Aorta (tissue), 5 donors: ENCODE data around the gene HPGDS. TPM values are rescaled to one million over a fixed set of nuclear protein-coding genes. Genes with fewer than 3 reads are reported as not detected.
"Not testable (repeated sequence)": the region's sequence is repeated elsewhere in the genome, so short reads cannot be mapped to it uniquely, and the experiment has no call there.

Source experiments
- ATAC-seq: fragments of 200-7000 bp; cut with Tn5 transposase; one replicate; pipeline ENCODE4 v1.9.1; 2022; ENCODE audit warnings: moderate library complexity; ENCODE audit not compliant: low FRiP score
- DNase-seq, 2 donors: peaks; one replicate each; pipeline ENCODE4 v3.0.0-alpha.2; 2020
- H3K27ac ChIP-seq, 2 donors: one replicate each; pipeline ENCODE4 v1.5.1; 2013; ENCODE audit warnings: low read length in 2 of 2, mild to moderate bottlenecking in 2 of 2, moderate library complexity in 2 of 2, control low read depth in 1 of 2, inconsistent platforms in 1 of 2, low read depth in 1 of 2
- H3K27me3 ChIP-seq, 2 donors: one replicate each; pipeline ENCODE4 v1.6.1; 2013; ENCODE audit warnings: control low read depth in 1 of 2, low read length in 1 of 2, mild to moderate bottlenecking in 1 of 2, moderate library complexity in 1 of 2; ENCODE audit not compliant: insufficient read depth in 2 of 2, control insufficient read depth in 1 of 2
- H3K36me3 ChIP-seq, 2 donors: one replicate each; pipeline ENCODE4 v1.6.1; 2013; ENCODE audit warnings: control low read depth in 1 of 2, low read length in 1 of 2, mild to moderate bottlenecking in 1 of 2; ENCODE audit not compliant: insufficient read depth in 2 of 2, control insufficient read depth in 1 of 2
- H3K4me1 ChIP-seq, 2 donors: one replicate each; pipeline ENCODE4 v1.6.1; 2013; ENCODE audit warnings: low read length in 2 of 2, control low read depth in 1 of 2, mild to moderate bottlenecking in 1 of 2, moderate library complexity in 1 of 2; ENCODE audit not compliant: insufficient read depth in 2 of 2, control insufficient read depth in 1 of 2
- H3K4me3 ChIP-seq, 2 donors: one replicate each; pipeline ENCODE4 v1.5.1; 2013; ENCODE audit warnings: low read length in 2 of 2, control low read depth in 1 of 2, mild to moderate bottlenecking in 1 of 2
- H3K9me3 ChIP-seq: one replicate; pipeline ENCODE4 v1.6.1; 2013; ENCODE audit warnings: mild to moderate bottlenecking, low read length; ENCODE audit not compliant: control insufficient read depth
- WGBS, 2 donors: extraction: QIAGEN DNeasy Blood & Tissue Kit; methylation state at CpG; one replicate each; pipeline ENCODE4 v1.1.7; 2013; 5-methylcytosine and 5-hydroxymethylcytosine counted together
- intact Hi-C, 2 donors: fragments of 100-400 bp; cut with DNase I; formaldehyde crosslinking; loops; one replicate each; pipeline versions ENCODE4 v1.14.2 to v1.15.0; 2022
- polyA plus RNA-seq, 2 donors: library from polyadenylated mRNA; stranded (reverse); fragments of 200-250 nt; gene quantifications; one replicate each; pipeline ENCODE4 v1.2.3, GENCODE V29; 2013
- total RNA-seq, 2 donors: library from RNA; stranded (reverse); fragmentation: NEBNext Ultra II Directional; extraction: Animal tissue kit (Norgen Biotek cat#: 25700); gene quantifications; one replicate each; pipeline ENCODE4 v1.2.1, GENCODE V29; 2021
- donor health status: healthy with polysubstance abuse.
- donor health status: Bipolar disorder and iron deficiency.
- donor health status: DM: no; HTN: no; CAD: no.
- donor health status: DM: no; HTN: no; CAD: no.
- donor health status: DM: yes; HTN: yes; CAD: no.

Gene HPGDS
- total and polyA plus RNA-seq, 4 donors = 0.26 to 11.3 (median 4.5) TPM

GRCh38 chr4:94295473-94295872, 47.2 kb downstream of the HPGDS start:
- H3K9me3 ChIP-seq, H3K27me3 ChIP-seq, H3K36me3 ChIP-seq, ATAC-seq, H3K4me3 ChIP-seq, H3K27ac ChIP-seq, H3K4me1 ChIP-seq, DNase-seq, intact Hi-C loops: not testable (repeated sequence)
- 87 to 90% methylated on average over 6 of the region's 6 CpGs for WGBS, 2 donors

- H3K27me3 ChIP-seq, H3K27ac ChIP-seq, DNase-seq, H3K9me3 ChIP-seq, H3K4me3 ChIP-seq, H3K36me3 ChIP-seq, H3K4me1 ChIP-seq, intact Hi-C loops, ATAC-seq: not testable (repeated sequence)
- 87 to 94% methylated on average over 4 of the region's 4 CpGs for WGBS, 2 donors
Observed at GRCh38 chr4:94293981-94294380, 48.7 kb downstream of the HPGDS start.

GRCh38 chr4:94290245-94290644, 52.4 kb downstream of the HPGDS start:
- H3K27me3 ChIP-seq = no peaks in the 10 kb centered on the region
- no peak overlapping the region for H3K27ac ChIP-seq
- no peaks in the 10 kb centered on the region for H3K4me1 ChIP-seq
- DNase-seq (no peak), ATAC-seq (no peak)
- WGBS, 2 donors = 80 to 81% methylated on average over 2 of the region's 2 CpGs
- no peaks in the 10 kb centered on the region for H3K9me3 ChIP-seq
- intact Hi-C loops = no loop called here
- H3K4me3 ChIP-seq = no peak overlapping the region
- no peaks in the 10 kb centered on the region for H3K36me3 ChIP-seq

- no peak overlapping the region for H3K27ac ChIP-seq
- no peak for ATAC-seq
- H3K27me3 ChIP-seq = no peaks in the 10 kb centered on the region
- no peaks in the 10 kb centered on the region for H3K36me3 ChIP-seq
- H3K9me3 ChIP-seq = no peaks in the 10 kb centered on the region
- no peaks in the 10 kb centered on the region for H3K4me1 ChIP-seq
- no peak overlapping the region for H3K4me3 ChIP-seq
- no peak for DNase-seq
- intact Hi-C loops = no loop called here
- 98% methylated on average over 4 of the region's 4 CpGs for WGBS, 2 donors
Observed at GRCh38 chr4:94285666-94286065, 57.0 kb downstream of the HPGDS start.

- Histone ChIP-seq H3K9me3 (no peaks in the 10 kb centered on the region), H3K4me1 (no peaks in the 10 kb centered on the region), H3K27me3 (no peaks in the 10 kb centered on the region), H3K27ac (no peak overlapping the region), H3K36me3 (no peaks in the 10 kb centered on the region), H3K4me3 (no peak overlapping the region)
- 83 to 93% methylated on average over 1 of the region's 1 CpG for WGBS, 2 donors
- DNase-seq (no peak), ATAC-seq (no peak)
- intact Hi-C loops = no loop called here
Observed at GRCh38 chr4:94284889-94285288, 57.7 kb downstream of the HPGDS start.

GRCh38 chr4:94278781-94279180, 63.9 kb downstream of the HPGDS start:
- no peaks in the 10 kb centered on the region for H3K27me3 ChIP-seq
- no peaks in the 10 kb centered on the region for H3K4me1 ChIP-seq
- no peak for ATAC-seq
- no peak overlapping the region for H3K4me3 ChIP-seq
- intact Hi-C loops = no loop called here
- 97 to 98% methylated on average over 2 of the region's 2 CpGs for WGBS, 2 donors
- peaks cover 0 to 1% of the 10 kb centered on the region in 2 donors for H3K36me3 ChIP-seq
- H3K27ac ChIP-seq = no peak overlapping the region
- H3K9me3 ChIP-seq = no peaks in the 10 kb centered on the region
- DNase-seq = no peak

GRCh38 chr4:94277534-94277933, 65.1 kb downstream of the HPGDS start:
- H3K4me3 ChIP-seq = no peak overlapping the region
- H3K36me3 ChIP-seq = peaks cover 0 to 1% of the 10 kb centered on the region in 2 donors
- ATAC-seq (no peak), DNase-seq (no peak)
- intact Hi-C loops = no loop called here
- H3K4me1 ChIP-seq = no peaks in the 10 kb centered on the region
- no peaks in the 10 kb centered on the region for H3K27me3 ChIP-seq
- no peak overlapping the region for H3K27ac ChIP-seq
- WGBS, 2 donors = 81 to 83% methylated on average over 3 of the region's 3 CpGs
- no peaks in the 10 kb centered on the region for H3K9me3 ChIP-seq

- Histone ChIP-seq H3K36me3 (peaks cover 0 to 1% of the 10 kb centered on the region in 2 donors), H3K27me3 (no peaks in the 10 kb centered on the region), H3K27ac (no peak overlapping the region), H3K9me3 (no peaks in the 10 kb centered on the region), H3K4me3 (no peak overlapping the region), H3K4me1 (no peaks in the 10 kb centered on the region)
- 96 to 99% methylated on average over 7 of the region's 7 CpGs for WGBS, 2 donors
- intact Hi-C loops = no loop called here
- ATAC-seq = no peak
- no peak for DNase-seq
Observed at GRCh38 chr4:94276204-94276603, 66.4 kb downstream of the HPGDS start.

GRCh38 chr4:94274912-94275311, 67.7 kb downstream of the HPGDS start:
- intact Hi-C loops = no loop called here
- Histone ChIP-seq H3K9me3 (no peaks in the 10 kb centered on the region), H3K27me3 (no peaks in the 10 kb centered on the region), H3K36me3 (peaks cover 0 to 1% of the 10 kb centered on the region in 2 donors), H3K4me1 (no peaks in the 10 kb centered on the region), H3K4me3 (no peak overlapping the region), H3K27ac (no peak overlapping the region)
- 92 to 96% methylated on average over 3 of the region's 3 CpGs for WGBS, 2 donors
- ATAC-seq (no peak), DNase-seq (no peak)
